Measurements from ENCODE around the gene MXRA7.

Gene MXRA7

GRCh38 chr17:76631821-76632565 lies 78.8 kb downstream of the MXRA7 start:
- ChIA-PET POLR2A (ENCODE audit: low non-redundant PET) (no interaction called here), CTCF (interaction anchor here (0.6 to 1.2 kb wide), 3 partner anchors 8 to 402 kb away, joined by 3 to 5 read pairs (median 4); no protein-coding TSS in a partner anchor)
- peak; percentile 85 for DNase-seq (ENCODE audit: low spot score)
- no peak overlapping the region for H3K27ac ChIP-seq
- TF ChIP-seq CTCF (conservative IDR thresholded peaks at IDR 0.05; ENCODE audit: low read depth), result no peak

GRCh38 chr17:76630151-76630550 lies 80.6 kb downstream of the MXRA7 start:
- ChIA-PET POLR2A (ENCODE audit: low non-redundant PET) (no interaction called here), CTCF (no interaction called here)

More at GRCh38 chr17:76630151-76630550, 80.6 kb downstream of the MXRA7 start:
- no peak for DNase-seq (ENCODE audit: low spot score)
- TF ChIP-seq CTCF (conservative IDR thresholded peaks at IDR 0.05; ENCODE audit: low read depth), result no peak
- no peak overlapping the region for H3K27ac ChIP-seq
